OCI-LY7 (cell line): Measurements from ENCODE around the gene HPN.
"Not testable (repeated sequence)": the region's sequence is repeated elsewhere in the genome, so short reads cannot be mapped to it uniquely, and the experiment has no call there.

ENCODE experiments used
- CTCF ChIP-seq: fragments of 200-600 bp; sonication (generic); conservative IDR thresholded peaks from 2 replicates; pipeline ENCODE4 v1.5.1; 2014; ENCODE audit warnings: mild to moderate bottlenecking, antibody characterized with exemption, low read length, moderate library complexity, mixed read lengths
- EZH2phosphoT487 ChIP-seq: fragments of 200-600 bp; sonication (generic); IDR thresholded peaks from 2 replicates; pipeline ENCODE4 v1.6.1; 2018; ENCODE audit warnings: low read depth, borderline replicate concordance, mild to moderate bottlenecking, mixed run types, antibody characterized with exemption, low read length, moderate library complexity, mixed read lengths

GRCh38 chr19:35051268-35051667 is 9.7 kb downstream of the HPN start:
- TF ChIP-seq CTCF, EZH2phosphoT487: not testable (repeated sequence)
